ENCODE results near the gene KLK14.

KLK14 gene

DNA sequence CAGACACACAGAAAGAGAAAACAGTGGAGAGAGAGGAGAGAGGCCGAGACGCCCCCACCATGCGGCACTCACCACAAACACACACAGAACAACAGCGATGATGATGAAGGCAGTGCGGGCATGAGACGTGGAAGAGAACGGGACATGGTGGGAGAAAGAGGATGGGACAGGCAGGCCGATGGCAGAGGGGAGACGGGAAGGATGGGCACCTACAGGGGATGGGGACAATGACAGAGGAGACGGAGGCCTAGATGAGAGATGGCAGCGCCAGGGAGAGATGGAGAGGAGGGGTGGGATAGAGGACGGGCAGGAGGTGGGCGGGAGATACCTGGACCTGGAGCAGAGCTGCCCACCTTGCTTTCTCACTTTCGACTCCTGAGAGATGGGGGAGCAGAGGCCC, 1.1 kb upstream of the KLK14 start:
- TF ChIP-seq, protein P1, sequence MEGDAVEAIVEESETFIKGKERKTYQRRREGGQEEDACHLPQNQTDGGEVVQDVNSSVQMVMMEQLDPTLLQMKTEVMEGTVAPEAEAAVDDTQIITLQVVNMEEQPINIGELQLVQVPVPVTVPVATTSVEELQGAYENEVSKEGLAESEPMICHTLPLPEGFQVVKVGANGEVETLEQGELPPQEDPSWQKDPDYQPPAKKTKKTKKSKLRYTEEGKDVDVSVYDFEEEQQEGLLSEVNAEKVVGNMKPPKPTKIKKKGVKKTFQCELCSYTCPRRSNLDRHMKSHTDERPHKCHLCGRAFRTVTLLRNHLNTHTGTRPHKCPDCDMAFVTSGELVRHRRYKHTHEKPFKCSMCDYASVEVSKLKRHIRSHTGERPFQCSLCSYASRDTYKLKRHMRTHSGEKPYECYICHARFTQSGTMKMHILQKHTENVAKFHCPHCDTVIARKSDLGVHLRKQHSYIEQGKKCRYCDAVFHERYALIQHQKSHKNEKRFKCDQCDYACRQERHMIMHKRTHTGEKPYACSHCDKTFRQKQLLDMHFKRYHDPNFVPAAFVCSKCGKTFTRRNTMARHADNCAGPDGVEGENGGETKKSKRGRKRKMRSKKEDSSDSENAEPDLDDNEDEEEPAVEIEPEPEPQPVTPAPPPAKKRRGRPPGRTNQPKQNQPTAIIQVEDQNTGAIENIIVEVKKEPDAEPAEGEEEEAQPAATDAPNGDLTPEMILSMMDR (conservative IDR thresholded peaks at IDR 0.05; ENCODE audit: control insufficient read depth, insufficient read depth, low read depth, low read length), result no peak
- no peak for DNase-seq (ENCODE audit: low read depth)
- H3K4me3 ChIP-seq (ENCODE audit: control insufficient read depth, low read depth, low read length), result no peak overlapping the region

GRCh38 chr19:51083181-51083580, 494 bp upstream of the KLK14 start:
- TF ChIP-seq, protein P1 (conservative IDR thresholded peaks at IDR 0.05; ENCODE audit: control insufficient read depth, insufficient read depth, low read depth, low read length), result no peak
- no peak for DNase-seq (ENCODE audit: low read depth)

GRCh38 chr19:51081476-51081875, 1.2 kb downstream of the KLK14 start:
- no peak overlapping the region for H3K4me3 ChIP-seq (ENCODE audit: control insufficient read depth, low read depth, low read length)
- DNase-seq (ENCODE audit: low read depth), result no peak
- TF ChIP-seq, protein P1 (conservative IDR thresholded peaks at IDR 0.05; ENCODE audit: control insufficient read depth, insufficient read depth, low read depth, low read length), result no peak

More at GRCh38 chr19:51083181-51083580, 494 bp upstream of the KLK14 start:
- H3K4me3 ChIP-seq (ENCODE audit: control insufficient read depth, low read depth, low read length), result no peak overlapping the region

GRCh38 chr19:51079481-51080110, 3.1 kb downstream of the KLK14 start:
- TF ChIP-seq, protein P1 (conservative IDR thresholded peaks at IDR 0.05; ENCODE audit: control insufficient read depth, insufficient read depth, low read depth, low read length), result no peak
- H3K4me3 ChIP-seq (ENCODE audit: control insufficient read depth, low read depth, low read length), result no peak overlapping the region
- DNase-seq (ENCODE audit: low read depth), result peak; percentile 16

GRCh38 chr19:51078731-51079130, 4.0 kb downstream of the KLK14 start:
- DNase-seq (ENCODE audit: low read depth), result no peak
- TF ChIP-seq, protein P1 (conservative IDR thresholded peaks at IDR 0.05; ENCODE audit: control insufficient read depth, insufficient read depth, low read depth, low read length), result no peak
- no peak overlapping the region for H3K4me3 ChIP-seq (ENCODE audit: control insufficient read depth, low read depth, low read length)

DNA sequence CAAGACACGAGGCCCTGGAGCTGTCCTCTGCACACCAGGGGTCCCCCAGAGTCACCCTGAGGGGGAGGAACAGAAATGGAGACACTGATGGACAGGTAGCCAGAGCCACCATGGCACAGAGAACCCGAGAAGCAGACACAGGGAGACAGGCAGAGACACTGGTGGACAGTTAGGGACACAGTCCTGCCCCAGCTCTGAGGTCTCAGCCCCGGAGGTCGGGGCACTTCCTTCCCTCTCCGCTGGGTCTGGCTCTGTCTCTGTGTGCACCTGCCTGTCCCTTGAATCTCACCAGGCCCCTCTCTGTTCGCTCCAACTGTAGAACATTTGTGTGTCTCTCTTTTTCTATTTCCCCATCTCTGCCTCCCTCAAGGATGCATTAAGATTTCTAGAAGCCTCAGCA, 4.6 kb downstream of the KLK14 start:
- H3K4me3 ChIP-seq (ENCODE audit: control insufficient read depth, low read depth, low read length), result no peak overlapping the region
- DNase-seq (ENCODE audit: low read depth), result no peak
- TF ChIP-seq, protein P1 (conservative IDR thresholded peaks at IDR 0.05; ENCODE audit: control insufficient read depth, insufficient read depth, low read depth, low read length), result no peak

All from fibroblast of mammary gland (primary cell).